ENCODE results near the gene KRTAP4-16. TPM values are rescaled to one million over a fixed set of nuclear protein-coding genes. Genes with fewer than 3 reads are reported as not detected.
"Not testable (repeated sequence)": the region's sequence is repeated elsewhere in the genome, so short reads cannot be mapped to it uniquely, and the experiment has no call there.

The KRTAP4-16 gene
- total RNA-seq, 1 donor from 2014 or later = not detected

- Mint-ChIP-seq H3K27me3 (ENCODE audit: low read depth) (peaks cover 12% of the 10 kb centered on the region), H3K4me3 (no peak overlapping the region), H3K27ac (ENCODE audit: unreplicated experiment) (no peak overlapping the region), H3K9me3 (peaks cover 5% of the 10 kb centered on the region), H3K36me3 (ENCODE audit: low read depth) (peaks cover 3% of the 10 kb centered on the region), H3K4me1 (no peaks in the 10 kb centered on the region)
- DNase-seq (ENCODE audit: low read depth, low spot score) = no peak
- TF ChIP-seq CTCF (conservative IDR thresholded peaks at IDR 0.05) = no peak
Observed at GRCh38 chr17:41107941-41108450, 6.0 kb upstream of the KRTAP4-16 start.

GRCh38 chr17:41105347-41105746 lies 3.3 kb upstream of the KRTAP4-16 start, which contains the start of gene KRTAP4-9:
Gene KRTAP4-9 (plus strand): TSS chr17:41105389. CDS start chr17:41105389, 0 bp downstream.
- H3K9me3 Mint-ChIP-seq; H3K4me1 Mint-ChIP-seq; H3K4me3 Mint-ChIP-seq; H3K27ac Mint-ChIP-seq (ENCODE audit: unreplicated experiment); DNase-seq (ENCODE audit: low read depth, low spot score); H3K36me3 Mint-ChIP-seq (ENCODE audit: low read depth): not testable (repeated sequence)
- peaks cover 12% of the 10 kb centered on the region for H3K27me3 Mint-ChIP-seq (ENCODE audit: low read depth)

GRCh38 chr17:41104386-41105038 lies 2.5 kb upstream of the KRTAP4-16 start:
- not testable (repeated sequence) for H3K36me3 Mint-ChIP-seq (ENCODE audit: low read depth); H3K4me3 Mint-ChIP-seq; H3K9me3 Mint-ChIP-seq; DNase-seq (ENCODE audit: low read depth, low spot score); H3K4me1 Mint-ChIP-seq; H3K27ac Mint-ChIP-seq (ENCODE audit: unreplicated experiment)
- peaks cover 17% of the 10 kb centered on the region for H3K27me3 Mint-ChIP-seq (ENCODE audit: low read depth)

- Mint-ChIP-seq H3K4me3 (no peak overlapping the region), H3K27me3 (ENCODE audit: low read depth) (peaks cover 17% of the 10 kb centered on the region), H3K27ac (ENCODE audit: unreplicated experiment) (no peak overlapping the region), H3K36me3 (ENCODE audit: low read depth) (no peaks in the 10 kb centered on the region), H3K4me1 (no peaks in the 10 kb centered on the region), H3K9me3 (peaks cover 2% of the 10 kb centered on the region)
- DNase-seq (ENCODE audit: low read depth, low spot score) = no peak
- no peak for TF ChIP-seq CTCF (conservative IDR thresholded peaks at IDR 0.05)
Observed at GRCh38 chr17:41103896-41104295, 1.9 kb upstream of the KRTAP4-16 start.

- not testable (repeated sequence) for H3K4me1 Mint-ChIP-seq; H3K9me3 Mint-ChIP-seq; H3K27ac Mint-ChIP-seq (ENCODE audit: unreplicated experiment); H3K36me3 Mint-ChIP-seq (ENCODE audit: low read depth); H3K4me3 Mint-ChIP-seq; DNase-seq (ENCODE audit: low read depth, low spot score)
- H3K27me3 Mint-ChIP-seq (ENCODE audit: low read depth) = peaks cover 30% of the 10 kb centered on the region
Observed at GRCh38 chr17:41099682-41100480, 2.1 kb downstream of the KRTAP4-16 start.

- H3K27ac Mint-ChIP-seq (ENCODE audit: unreplicated experiment) = no peak overlapping the region
- peaks cover 27% of the 10 kb centered on the region for H3K27me3 Mint-ChIP-seq (ENCODE audit: low read depth)
- H3K4me1 Mint-ChIP-seq = no peaks in the 10 kb centered on the region
- no peaks in the 10 kb centered on the region for H3K36me3 Mint-ChIP-seq (ENCODE audit: low read depth)
- H3K4me3 Mint-ChIP-seq = no peak overlapping the region
- no peak for DNase-seq (ENCODE audit: low read depth, low spot score)
- H3K9me3 Mint-ChIP-seq = peaks cover 5% of the 10 kb centered on the region
- no peak for TF ChIP-seq CTCF (conservative IDR thresholded peaks at IDR 0.05)
Observed at GRCh38 chr17:41098481-41098880, 3.5 kb downstream of the KRTAP4-16 start.

- peaks cover 26% of the 10 kb centered on the region for H3K27me3 Mint-ChIP-seq (ENCODE audit: low read depth)
- no peak for TF ChIP-seq CTCF (conservative IDR thresholded peaks at IDR 0.05)
- peaks cover 5% of the 10 kb centered on the region for H3K9me3 Mint-ChIP-seq
- no peak within 1 kb of the TSS for H3K27ac Mint-ChIP-seq (ENCODE audit: unreplicated experiment)
- H3K4me3 Mint-ChIP-seq = no peak within 1 kb of the TSS
- no peaks in the 10 kb centered on the region for H3K36me3 Mint-ChIP-seq (ENCODE audit: low read depth)
- DNase-seq (ENCODE audit: low read depth, low spot score) = no peak
- H3K4me1 Mint-ChIP-seq = no peaks in the 10 kb centered on the region
Observed at GRCh38 chr17:41098042-41098441, 4.0 kb downstream of the KRTAP4-16 start, which contains the start of gene KRTAP4-8. Gene KRTAP4-8 (minus strand): TSS chr17:41098142. CDS start chr17:41098084, 58 bp downstream.

Data from neural crest cell (in vitro differentiated cells).